GM12864 (cell line): ENCODE data around the gene PACRG.

Experiments
- DNase-seq: peaks from one replicate; pipeline ENCODE4 v3.0.0-alpha.2; 2011; ENCODE audit warnings: low read depth
- H3K4me3 ChIP-seq: 2 replicates; pipeline ENCODE4 v1.5.1; 2011; ENCODE audit warnings: mild to moderate bottlenecking, low read depth, low read length, control low read depth
- TF ChIP-seq, protein P1 (sequence below): IDR thresholded peaks from 2 replicates; pipeline ENCODE4 v1.5.1; 2011; ENCODE audit warnings: low read depth, mild to moderate bottlenecking, moderate library complexity, low read length, control low read depth, inconsistent platforms; ENCODE audit errors: missing control alignments

Gene PACRG

GRCh38 chr6:163206196-163206595 is 478.4 kb downstream of the PACRG start:
- no peak for DNase-seq
- no peak overlapping the region for H3K4me3 ChIP-seq
- TF ChIP-seq, protein P1, sequence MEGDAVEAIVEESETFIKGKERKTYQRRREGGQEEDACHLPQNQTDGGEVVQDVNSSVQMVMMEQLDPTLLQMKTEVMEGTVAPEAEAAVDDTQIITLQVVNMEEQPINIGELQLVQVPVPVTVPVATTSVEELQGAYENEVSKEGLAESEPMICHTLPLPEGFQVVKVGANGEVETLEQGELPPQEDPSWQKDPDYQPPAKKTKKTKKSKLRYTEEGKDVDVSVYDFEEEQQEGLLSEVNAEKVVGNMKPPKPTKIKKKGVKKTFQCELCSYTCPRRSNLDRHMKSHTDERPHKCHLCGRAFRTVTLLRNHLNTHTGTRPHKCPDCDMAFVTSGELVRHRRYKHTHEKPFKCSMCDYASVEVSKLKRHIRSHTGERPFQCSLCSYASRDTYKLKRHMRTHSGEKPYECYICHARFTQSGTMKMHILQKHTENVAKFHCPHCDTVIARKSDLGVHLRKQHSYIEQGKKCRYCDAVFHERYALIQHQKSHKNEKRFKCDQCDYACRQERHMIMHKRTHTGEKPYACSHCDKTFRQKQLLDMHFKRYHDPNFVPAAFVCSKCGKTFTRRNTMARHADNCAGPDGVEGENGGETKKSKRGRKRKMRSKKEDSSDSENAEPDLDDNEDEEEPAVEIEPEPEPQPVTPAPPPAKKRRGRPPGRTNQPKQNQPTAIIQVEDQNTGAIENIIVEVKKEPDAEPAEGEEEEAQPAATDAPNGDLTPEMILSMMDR, result no peak

DNA sequence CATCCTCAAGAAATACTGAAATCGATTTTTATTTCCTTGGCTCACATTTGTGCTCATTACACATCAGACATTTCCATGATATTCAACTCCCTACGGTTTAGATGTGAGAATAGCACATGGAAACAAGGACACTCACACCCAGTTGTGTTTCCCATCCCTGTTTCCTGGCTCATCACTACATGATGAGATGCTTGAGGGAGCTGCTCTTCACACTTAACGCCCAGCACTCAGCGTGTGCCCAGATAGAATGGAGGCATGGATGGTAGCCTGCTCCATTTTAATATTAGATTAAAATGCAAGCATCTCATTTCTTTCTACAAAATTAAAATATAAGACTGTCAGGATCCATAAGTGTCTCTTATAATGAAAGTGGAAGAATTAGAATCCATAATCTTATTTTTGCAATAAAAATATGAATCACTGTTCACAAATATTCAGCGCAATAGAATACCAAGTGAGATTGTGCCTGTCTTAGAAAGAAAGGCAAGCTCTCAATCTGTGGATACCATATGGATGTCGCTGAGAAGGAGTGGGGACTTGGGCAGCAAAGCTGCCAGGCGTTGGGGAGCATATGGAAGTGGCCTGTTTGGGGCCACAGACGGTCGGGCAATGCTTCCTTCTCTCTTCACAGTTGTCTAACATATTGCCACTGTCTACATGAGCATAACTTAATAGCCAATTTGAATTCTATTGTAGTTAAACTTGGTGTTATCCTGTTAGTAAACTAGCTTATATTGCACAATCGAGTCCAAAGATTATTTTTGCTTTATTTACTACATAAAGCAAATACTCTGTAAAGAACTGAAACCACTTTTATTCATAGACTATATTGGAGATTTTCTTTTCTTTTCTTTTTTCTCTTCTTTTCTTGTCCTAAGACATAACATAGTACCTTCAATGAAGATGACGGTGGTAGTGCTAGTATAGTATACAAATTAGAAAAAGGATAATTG is 479.9 kb downstream of the PACRG start:
- no peak overlapping the region for H3K4me3 ChIP-seq
- TF ChIP-seq, protein P1, result no peak
- DNase-seq, result no peak

- no peak overlapping the region for H3K4me3 ChIP-seq
- DNase-seq, result no peak
- TF ChIP-seq, protein P1, result no peak
Measured at GRCh38 chr6:163209005-163209404, 481.2 kb downstream of the PACRG start.

- TF ChIP-seq, protein P1, result no peak
- no peak for DNase-seq
- no peak overlapping the region for H3K4me3 ChIP-seq
Measured at GRCh38 chr6:163212123-163212522, 484.3 kb downstream of the PACRG start.

GRCh38 chr6:163214259-163214658 is 486.5 kb downstream of the PACRG start:
- TF ChIP-seq, protein P1, result no peak
- no peak overlapping the region for H3K4me3 ChIP-seq
- no peak for DNase-seq

- no peak overlapping the region for H3K4me3 ChIP-seq
- TF ChIP-seq, protein P1, result no peak
- no peak for DNase-seq
Measured at GRCh38 chr6:163218361-163218894, 490.7 kb downstream of the PACRG start.
